ENCODE data around the gene PRKAR1A.

PRKAR1A gene

GRCh38 chr17:68598074-68598473, 85.8 kb downstream of the PRKAR1A start:
- Histone ChIP-seq H3K4me3 (ENCODE audit: insufficient read depth, low read length, poor library complexity, severe bottlenecking) (no peak overlapping the region), H3K9ac (ENCODE audit: low read length) (no peak overlapping the region), H2AFZ (ENCODE audit: low read depth, low read length, severe bottlenecking) (no peak overlapping the region)

DNA sequence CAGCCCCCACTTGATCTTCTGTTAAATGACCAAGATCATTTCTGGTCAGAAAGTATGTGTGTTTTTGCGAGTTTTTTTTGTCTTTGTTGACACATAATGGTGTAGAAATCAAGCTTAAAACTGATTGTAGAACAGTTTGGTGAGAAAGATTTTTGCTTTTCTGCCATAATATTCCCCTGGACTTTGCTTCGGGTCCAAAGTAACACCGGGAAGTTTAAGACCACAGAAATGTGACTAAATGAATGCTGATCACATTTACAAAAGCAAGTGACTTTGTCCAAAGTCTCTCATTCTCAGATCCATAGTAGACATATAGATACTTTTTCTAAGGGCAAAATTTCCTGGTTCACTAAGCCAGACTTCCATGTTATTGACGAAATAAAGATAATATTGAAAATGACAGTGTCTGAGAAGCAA, 86.3 kb downstream of the PRKAR1A start:
- TF ChIP-seq EZH2phosphoT487 (conservative IDR thresholded peaks at IDR 0.05; ENCODE audit: low read length), result no peak
- TF ChIP-seq, protein P1, sequence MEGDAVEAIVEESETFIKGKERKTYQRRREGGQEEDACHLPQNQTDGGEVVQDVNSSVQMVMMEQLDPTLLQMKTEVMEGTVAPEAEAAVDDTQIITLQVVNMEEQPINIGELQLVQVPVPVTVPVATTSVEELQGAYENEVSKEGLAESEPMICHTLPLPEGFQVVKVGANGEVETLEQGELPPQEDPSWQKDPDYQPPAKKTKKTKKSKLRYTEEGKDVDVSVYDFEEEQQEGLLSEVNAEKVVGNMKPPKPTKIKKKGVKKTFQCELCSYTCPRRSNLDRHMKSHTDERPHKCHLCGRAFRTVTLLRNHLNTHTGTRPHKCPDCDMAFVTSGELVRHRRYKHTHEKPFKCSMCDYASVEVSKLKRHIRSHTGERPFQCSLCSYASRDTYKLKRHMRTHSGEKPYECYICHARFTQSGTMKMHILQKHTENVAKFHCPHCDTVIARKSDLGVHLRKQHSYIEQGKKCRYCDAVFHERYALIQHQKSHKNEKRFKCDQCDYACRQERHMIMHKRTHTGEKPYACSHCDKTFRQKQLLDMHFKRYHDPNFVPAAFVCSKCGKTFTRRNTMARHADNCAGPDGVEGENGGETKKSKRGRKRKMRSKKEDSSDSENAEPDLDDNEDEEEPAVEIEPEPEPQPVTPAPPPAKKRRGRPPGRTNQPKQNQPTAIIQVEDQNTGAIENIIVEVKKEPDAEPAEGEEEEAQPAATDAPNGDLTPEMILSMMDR (IDR thresholded peaks at IDR 0.05; ENCODE audit: insufficient read depth, low read length, poor library complexity, severe bottlenecking), result no peak
- H2AFZ ChIP-seq (ENCODE audit: low read depth, low read length, severe bottlenecking), result no peak overlapping the region
- H3K9me2 ChIP-seq (replicated peaks; ENCODE audit: insufficient read depth, low read length), result no peaks in the 10 kb centered on the region
- H3K79me2 ChIP-seq (ENCODE audit: insufficient read depth, low read length), result no peaks in the 10 kb centered on the region
- H4K20me1 ChIP-seq (ENCODE audit: low read depth, low read length), result no peaks in the 10 kb centered on the region
- H3K4me2 ChIP-seq (ENCODE audit: low read depth, low read length, poor library complexity, severe bottlenecking), result no peak overlapping the region
- H3F3A ChIP-seq (ENCODE audit: insufficient read depth), result no peaks in the 10 kb centered on the region
- H3K9ac ChIP-seq (ENCODE audit: low read length), result no peak overlapping the region
- no peak overlapping the region for H3K27ac ChIP-seq (ENCODE audit: low read depth, low read length)
- H3K27me3 ChIP-seq (ENCODE audit: low read length), result no peaks in the 10 kb centered on the region
- H3K4me3 ChIP-seq (ENCODE audit: insufficient read depth, low read length, poor library complexity, severe bottlenecking), result no peak overlapping the region
- no peaks in the 10 kb centered on the region for H3K9me3 ChIP-seq (ENCODE audit: insufficient read depth, low read length)
- no peaks in the 10 kb centered on the region for H3K36me3 ChIP-seq (ENCODE audit: low read length)

More at GRCh38 chr17:68598074-68598473, 85.8 kb downstream of the PRKAR1A start:
- Histone ChIP-seq H3K36me3 (ENCODE audit: low read length) (no peaks in the 10 kb centered on the region), H3K9me2 (replicated peaks; ENCODE audit: insufficient read depth, low read length) (no peaks in the 10 kb centered on the region), H3K4me2 (ENCODE audit: low read depth, low read length, poor library complexity, severe bottlenecking) (no peak overlapping the region), H3K79me2 (ENCODE audit: insufficient read depth, low read length) (no peaks in the 10 kb centered on the region), H3K9me3 (ENCODE audit: insufficient read depth, low read length) (no peaks in the 10 kb centered on the region), H3F3A (ENCODE audit: insufficient read depth) (no peaks in the 10 kb centered on the region), H4K20me1 (ENCODE audit: low read depth, low read length) (no peaks in the 10 kb centered on the region), H3K27ac (ENCODE audit: low read depth, low read length) (no peak overlapping the region), H3K27me3 (ENCODE audit: low read length) (no peaks in the 10 kb centered on the region)
- TF ChIP-seq EZH2phosphoT487 (conservative IDR thresholded peaks at IDR 0.05; ENCODE audit: low read length), result no peak
- TF ChIP-seq, protein P1 (IDR thresholded peaks at IDR 0.05; ENCODE audit: insufficient read depth, low read length, poor library complexity, severe bottlenecking), result no peak

GRCh38 chr17:68599091-68599490, 86.9 kb downstream of the PRKAR1A start:
- TF ChIP-seq EZH2phosphoT487 (conservative IDR thresholded peaks at IDR 0.05; ENCODE audit: low read length), result no peak
- TF ChIP-seq, protein P1 (IDR thresholded peaks at IDR 0.05; ENCODE audit: insufficient read depth, low read length, poor library complexity, severe bottlenecking), result no peak
- Histone ChIP-seq H3K79me2 (ENCODE audit: insufficient read depth, low read length) (no peaks in the 10 kb centered on the region), H3K4me2 (ENCODE audit: low read depth, low read length, poor library complexity, severe bottlenecking) (no peak overlapping the region), H3K4me3 (ENCODE audit: insufficient read depth, low read length, poor library complexity, severe bottlenecking) (no peak overlapping the region), H3F3A (ENCODE audit: insufficient read depth) (no peaks in the 10 kb centered on the region), H3K9ac (ENCODE audit: low read length) (no peak overlapping the region), H3K9me2 (replicated peaks; ENCODE audit: insufficient read depth, low read length) (no peaks in the 10 kb centered on the region), H2AFZ (ENCODE audit: low read depth, low read length, severe bottlenecking) (no peak overlapping the region), H3K27me3 (ENCODE audit: low read length) (no peaks in the 10 kb centered on the region), H3K36me3 (ENCODE audit: low read length) (no peaks in the 10 kb centered on the region), H3K9me3 (ENCODE audit: insufficient read depth, low read length) (no peaks in the 10 kb centered on the region), H4K20me1 (ENCODE audit: low read depth, low read length) (no peaks in the 10 kb centered on the region), H3K27ac (ENCODE audit: low read depth, low read length) (no peak overlapping the region)
